GM12873 (cell line): ENCODE results near the gene BCL2A1.

Experiments used
- TF ChIP-seq, protein P1 (sequence below): IDR thresholded peaks from 2 replicates; pipeline ENCODE4 v1.5.1; 2012; ENCODE audit warnings: low read depth, mild to moderate bottlenecking, moderate library complexity, low read length, control low read depth; ENCODE audit not compliant: insufficient read depth; ENCODE audit errors: missing control alignments

The BCL2A1 gene

DNA sequence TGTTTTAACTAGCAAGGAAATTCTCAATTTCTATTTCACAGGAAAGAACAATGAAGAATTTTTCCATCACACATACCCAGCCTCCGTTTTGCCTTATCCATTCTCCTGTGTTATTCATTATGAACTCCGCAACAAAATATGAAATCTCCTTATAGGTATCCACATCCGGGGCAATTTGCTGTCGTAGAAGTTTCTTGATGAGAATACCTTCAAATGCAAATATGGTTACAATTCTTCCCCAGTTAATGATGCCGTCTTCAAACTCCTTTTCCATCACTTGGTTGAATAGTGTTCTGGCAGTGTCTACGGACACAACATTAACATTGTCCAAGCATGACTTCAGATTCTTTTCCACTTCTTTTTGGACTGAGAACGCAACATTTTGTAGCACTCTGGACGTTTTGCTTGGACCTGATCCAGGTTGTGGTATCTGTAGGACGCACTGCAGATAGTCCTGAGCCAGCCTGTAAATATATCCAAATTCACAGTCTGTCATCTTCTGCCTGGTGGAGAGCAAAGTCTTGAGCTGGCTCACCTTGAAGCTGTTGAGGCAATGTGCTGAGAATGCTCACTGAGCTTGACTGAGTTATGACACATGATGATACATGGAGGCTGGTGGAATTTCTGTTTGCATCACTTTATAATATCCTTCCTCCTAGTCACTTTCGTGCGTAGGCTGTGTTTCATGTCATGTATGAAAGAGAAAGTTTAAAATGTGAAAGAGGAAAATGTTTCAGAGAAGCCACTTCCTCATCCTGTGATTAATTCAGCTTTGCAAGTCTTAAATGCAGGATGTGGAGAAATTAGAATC, at the start of gene BCL2A1:
Gene BCL2A1, minus strand, starts transcription at position 573 of the 811 bp plus-strand sequence. Its CDS starts 77 bp downstream, at position 496.
- TF ChIP-seq, protein P1, sequence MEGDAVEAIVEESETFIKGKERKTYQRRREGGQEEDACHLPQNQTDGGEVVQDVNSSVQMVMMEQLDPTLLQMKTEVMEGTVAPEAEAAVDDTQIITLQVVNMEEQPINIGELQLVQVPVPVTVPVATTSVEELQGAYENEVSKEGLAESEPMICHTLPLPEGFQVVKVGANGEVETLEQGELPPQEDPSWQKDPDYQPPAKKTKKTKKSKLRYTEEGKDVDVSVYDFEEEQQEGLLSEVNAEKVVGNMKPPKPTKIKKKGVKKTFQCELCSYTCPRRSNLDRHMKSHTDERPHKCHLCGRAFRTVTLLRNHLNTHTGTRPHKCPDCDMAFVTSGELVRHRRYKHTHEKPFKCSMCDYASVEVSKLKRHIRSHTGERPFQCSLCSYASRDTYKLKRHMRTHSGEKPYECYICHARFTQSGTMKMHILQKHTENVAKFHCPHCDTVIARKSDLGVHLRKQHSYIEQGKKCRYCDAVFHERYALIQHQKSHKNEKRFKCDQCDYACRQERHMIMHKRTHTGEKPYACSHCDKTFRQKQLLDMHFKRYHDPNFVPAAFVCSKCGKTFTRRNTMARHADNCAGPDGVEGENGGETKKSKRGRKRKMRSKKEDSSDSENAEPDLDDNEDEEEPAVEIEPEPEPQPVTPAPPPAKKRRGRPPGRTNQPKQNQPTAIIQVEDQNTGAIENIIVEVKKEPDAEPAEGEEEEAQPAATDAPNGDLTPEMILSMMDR, result no peak

DNA sequence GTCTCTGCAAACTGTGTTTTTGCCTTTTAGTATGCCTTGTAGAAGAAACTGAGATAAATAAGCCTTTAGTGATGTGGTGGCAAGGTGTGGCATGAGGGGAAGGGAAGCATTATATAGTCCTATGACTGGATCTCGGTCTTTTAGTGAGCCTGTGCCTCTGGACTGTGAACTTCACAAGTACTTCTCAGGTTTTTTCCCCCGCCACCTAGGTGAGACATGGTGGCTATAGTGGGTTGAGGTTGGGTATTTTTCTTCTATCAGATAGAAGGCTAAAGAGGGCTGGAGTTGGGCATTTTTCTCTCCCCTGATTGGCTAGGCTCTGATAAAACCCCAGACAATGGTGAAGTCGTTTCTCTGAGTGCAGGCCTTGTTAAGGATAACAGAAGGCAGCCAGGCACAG, 49.7 kb upstream of the BCL2A1 start:
- TF ChIP-seq, protein P1, result no peak

DNA sequence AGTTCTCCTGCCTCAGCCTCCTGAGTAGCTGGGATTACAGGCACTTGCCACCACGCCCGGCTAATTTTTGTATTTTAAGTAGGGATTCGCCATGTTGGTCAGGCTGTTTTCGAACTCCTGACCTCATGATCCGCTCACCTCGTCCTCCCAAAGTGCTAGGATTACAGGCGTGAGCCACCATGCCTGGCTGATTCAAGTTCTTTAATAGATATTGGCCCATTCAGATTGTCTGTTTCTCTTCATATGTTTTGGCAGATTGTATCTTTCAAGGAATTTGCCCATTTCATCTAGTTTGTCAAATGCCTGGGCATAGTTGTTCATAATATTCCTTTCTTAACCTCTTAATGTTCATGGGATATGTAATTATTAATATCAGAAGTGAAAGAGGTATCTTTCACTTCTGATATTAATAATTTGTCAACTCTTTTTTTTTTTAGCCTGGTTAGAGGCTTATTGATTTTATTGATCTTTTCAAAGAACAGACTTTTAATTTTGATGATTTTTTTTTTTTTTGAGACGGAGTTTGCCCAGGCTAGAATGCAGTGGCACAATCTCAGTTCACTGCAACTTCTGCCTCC, 48.3 kb upstream of the BCL2A1 start:
- TF ChIP-seq, protein P1, result no peak

DNA sequence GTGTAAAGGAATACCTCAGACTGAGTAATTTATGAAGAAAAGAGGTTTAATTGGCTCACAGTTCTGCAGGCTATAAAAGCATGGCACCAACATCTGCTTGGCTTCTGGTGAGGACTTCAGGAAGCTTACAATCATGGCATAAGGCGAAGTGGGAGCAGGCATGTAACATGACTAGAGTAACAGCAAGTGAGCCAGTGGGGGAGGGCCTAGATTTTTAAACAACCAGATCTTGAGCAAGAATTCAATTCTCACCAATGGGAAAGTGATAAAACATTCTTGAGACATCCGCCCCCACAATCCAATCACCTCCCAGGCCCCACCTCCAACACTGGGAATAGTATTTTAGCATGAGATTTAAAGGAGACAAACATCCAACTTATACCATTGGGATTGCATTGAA, 44.2 kb upstream of the BCL2A1 start:
- TF ChIP-seq, protein P1, result no peak

DNA sequence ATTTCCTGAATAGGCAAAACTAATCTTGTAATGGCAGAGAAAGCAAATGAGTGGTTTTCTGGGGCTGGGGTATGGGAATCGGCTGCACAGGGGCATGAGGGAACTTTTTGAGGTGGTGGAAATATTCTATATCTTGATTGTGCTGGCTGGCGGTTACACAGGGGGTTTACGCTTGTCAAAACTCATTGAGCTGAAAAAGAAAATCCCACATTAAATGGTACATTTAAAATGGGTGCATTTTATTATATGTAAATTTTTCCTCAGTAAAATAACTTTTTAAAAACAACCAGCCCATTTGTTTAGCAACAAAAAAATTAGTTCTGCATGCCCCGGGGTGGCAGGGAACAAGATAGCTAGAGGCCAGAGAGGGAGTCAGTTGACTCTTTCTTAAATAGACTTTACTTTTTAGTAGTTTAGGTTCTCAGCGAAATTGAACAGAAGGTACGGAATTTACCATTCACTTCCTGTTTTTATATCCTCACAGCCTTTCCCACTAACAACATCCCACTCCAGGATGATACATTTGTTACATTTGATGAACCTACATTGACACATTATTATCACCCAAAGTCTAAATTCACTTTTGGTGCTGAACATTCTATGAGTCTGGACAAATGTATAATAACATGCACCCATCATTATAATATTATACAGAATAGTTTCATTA, 41.2 kb upstream of the BCL2A1 start:
- TF ChIP-seq, protein P1, result no peak

DNA sequence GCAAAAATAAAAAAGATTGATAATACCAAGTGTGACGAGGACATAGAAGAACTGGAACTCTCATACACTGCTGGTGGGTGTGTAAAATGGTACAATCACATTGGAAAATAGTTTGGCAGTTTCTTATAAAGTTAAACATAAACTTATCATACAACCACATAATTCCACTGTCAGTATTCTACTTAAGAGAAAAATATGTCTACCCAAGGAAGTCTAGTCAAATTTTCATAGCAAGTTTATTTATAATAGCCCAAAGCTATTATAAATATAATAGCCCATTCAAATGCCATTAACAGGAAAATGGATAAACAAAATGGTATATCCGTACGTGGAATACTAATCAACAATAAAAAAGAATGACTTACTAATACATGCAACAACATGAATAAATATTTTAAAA, 40.6 kb upstream of the BCL2A1 start:
- TF ChIP-seq, protein P1, result no peak

DNA sequence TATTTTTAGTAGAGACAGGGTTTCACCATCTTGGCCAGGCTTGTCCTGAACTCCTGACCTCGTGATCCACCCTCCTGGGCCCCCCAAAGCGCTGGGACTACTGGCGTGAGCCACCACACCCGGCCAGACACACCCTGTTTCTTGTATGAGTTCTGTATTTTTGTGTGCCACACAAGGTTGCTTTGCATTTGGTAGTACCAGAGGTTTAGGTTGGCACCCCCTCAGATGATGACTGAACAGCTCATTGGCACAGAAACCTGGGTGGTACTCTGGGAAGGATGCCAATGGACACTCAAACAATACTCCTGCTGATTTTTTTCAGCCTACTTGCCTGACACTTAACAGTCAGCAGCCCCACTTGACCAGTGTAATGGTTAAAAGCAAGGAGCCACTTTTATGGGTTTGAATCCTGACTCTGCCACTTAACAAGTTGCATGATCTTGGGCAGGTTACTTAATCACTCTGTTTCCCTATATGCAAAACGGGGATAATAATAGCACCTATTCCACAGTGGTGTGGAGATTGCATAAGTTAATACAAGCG, 39.2 kb upstream of the BCL2A1 start:
- TF ChIP-seq, protein P1, result no peak
